ENCODE data around the gene RGS9BP.
"Not testable (repeated sequence)": the region's sequence is repeated elsewhere in the genome, so short reads cannot be mapped to it uniquely, and the experiment has no call there.

DNA sequence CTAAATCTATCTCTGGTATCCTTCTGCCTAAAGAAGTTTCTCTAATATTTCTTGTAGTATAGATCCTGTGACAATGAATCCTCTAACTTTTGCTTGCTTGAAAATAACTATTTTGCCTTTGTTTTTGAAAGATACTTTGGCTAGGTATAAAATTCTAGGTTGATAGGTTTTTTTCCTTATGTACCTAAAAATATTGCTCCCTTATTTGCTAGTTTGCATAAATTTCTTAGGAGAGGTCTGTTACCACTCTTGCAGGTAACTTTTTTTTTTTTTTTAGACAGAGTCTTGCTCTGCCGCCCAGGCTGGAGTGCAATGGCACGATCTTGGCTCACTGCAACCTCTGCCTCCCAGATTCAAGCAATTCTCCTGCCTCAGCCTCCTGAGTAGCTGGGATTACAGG is 28.4 kb downstream of the RGS9BP start:
- TF ChIP-seq, protein P1, sequence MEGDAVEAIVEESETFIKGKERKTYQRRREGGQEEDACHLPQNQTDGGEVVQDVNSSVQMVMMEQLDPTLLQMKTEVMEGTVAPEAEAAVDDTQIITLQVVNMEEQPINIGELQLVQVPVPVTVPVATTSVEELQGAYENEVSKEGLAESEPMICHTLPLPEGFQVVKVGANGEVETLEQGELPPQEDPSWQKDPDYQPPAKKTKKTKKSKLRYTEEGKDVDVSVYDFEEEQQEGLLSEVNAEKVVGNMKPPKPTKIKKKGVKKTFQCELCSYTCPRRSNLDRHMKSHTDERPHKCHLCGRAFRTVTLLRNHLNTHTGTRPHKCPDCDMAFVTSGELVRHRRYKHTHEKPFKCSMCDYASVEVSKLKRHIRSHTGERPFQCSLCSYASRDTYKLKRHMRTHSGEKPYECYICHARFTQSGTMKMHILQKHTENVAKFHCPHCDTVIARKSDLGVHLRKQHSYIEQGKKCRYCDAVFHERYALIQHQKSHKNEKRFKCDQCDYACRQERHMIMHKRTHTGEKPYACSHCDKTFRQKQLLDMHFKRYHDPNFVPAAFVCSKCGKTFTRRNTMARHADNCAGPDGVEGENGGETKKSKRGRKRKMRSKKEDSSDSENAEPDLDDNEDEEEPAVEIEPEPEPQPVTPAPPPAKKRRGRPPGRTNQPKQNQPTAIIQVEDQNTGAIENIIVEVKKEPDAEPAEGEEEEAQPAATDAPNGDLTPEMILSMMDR (IDR thresholded peaks at IDR 0.05), result not testable (repeated sequence)
- not testable (repeated sequence) for TF ChIP-seq POLR2A (IDR thresholded peaks at IDR 0.05)

All from body of pancreas (tissue), 4 donors.